SH-SY5Y (cell line): ENCODE measurements around the gene ARHGAP6.

Source experiments
- GATA2 ChIP-seq: IDR thresholded peaks from 2 replicates; pipeline ENCODE4 v1.6.1; 2011; ENCODE audit warnings: mild to moderate bottlenecking, low read depth, low read length
- GATA3 ChIP-seq: IDR thresholded peaks from 2 replicates; pipeline ENCODE4 v1.6.1; 2011; ENCODE audit warnings: low read depth, mild to moderate bottlenecking, low read length, moderate library complexity

Gene ARHGAP6

GRCh38 chrX:11567528-11568220, 98.0 kb downstream of the ARHGAP6 start:
- TF ChIP-seq GATA2 = no peak
- TF ChIP-seq GATA3 = no peak

GRCh38 chrX:11566789-11567188, 98.9 kb downstream of the ARHGAP6 start:
- TF ChIP-seq GATA3 (no peak), GATA2 (no peak)

DNA sequence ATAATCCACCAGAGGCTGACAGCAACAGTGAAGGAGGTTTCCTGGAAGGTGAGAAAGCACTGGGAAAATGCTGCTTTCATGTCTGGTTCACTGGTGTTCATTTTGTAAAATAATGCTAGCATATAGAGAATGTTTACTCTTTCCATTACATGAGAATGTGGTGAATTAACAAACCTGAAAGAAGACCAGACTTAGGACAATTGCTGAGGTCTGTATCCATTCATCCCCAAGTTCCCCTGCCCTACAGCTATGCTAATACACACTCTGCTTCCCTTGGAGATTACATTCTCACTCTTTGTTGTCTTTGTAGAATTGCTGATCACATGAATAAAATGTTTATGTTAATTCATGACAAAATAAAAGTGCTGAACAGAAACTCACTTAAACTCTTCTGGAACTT, 99.5 kb downstream of the ARHGAP6 start:
- no peak for TF ChIP-seq GATA2
- TF ChIP-seq GATA3 = no peak

DNA sequence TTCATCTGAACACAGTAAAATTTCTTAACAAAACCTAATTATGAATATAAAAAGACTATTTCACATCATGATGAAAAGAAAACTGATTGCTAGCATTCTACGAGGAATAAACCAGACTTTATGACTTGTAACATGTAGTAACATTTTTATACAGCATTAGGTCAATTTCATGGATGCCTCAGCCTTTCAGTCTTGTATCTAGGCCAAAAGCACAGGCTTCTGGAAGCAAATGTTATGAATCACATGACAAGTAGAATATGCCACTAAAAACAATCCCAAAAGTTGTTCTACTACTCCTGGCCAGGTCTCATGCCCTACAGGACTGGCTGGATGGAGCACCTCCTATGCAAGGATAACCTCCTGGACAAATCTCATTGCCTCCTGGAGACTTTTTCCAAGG, 101.2 kb downstream of the ARHGAP6 start:
- TF ChIP-seq GATA3 (no peak), GATA2 (no peak)

DNA sequence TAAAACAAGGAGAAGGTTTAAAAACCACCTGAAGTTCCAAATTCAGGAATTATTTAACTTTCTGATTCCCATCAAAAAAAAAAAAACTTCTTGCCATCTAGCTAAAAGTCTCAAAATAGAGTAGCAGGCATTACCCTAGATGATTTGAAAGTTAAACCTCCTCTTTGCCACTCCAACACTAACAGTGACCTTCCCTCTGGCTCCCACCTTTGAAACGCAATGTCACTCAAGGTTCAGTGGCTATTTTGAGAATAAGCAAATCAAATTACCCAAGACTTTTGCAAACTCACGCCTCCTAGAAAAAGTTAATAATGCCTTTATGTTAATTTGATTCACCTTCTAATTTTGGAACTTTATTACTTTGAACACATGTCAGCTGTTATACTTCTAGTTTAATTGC, 103.2 kb downstream of the ARHGAP6 start:
- TF ChIP-seq GATA2 (no peak), GATA3 (no peak)

GRCh38 chrX:11558972-11559371, 106.7 kb downstream of the ARHGAP6 start:
- TF ChIP-seq GATA2 = no peak
- no peak for TF ChIP-seq GATA3

DNA sequence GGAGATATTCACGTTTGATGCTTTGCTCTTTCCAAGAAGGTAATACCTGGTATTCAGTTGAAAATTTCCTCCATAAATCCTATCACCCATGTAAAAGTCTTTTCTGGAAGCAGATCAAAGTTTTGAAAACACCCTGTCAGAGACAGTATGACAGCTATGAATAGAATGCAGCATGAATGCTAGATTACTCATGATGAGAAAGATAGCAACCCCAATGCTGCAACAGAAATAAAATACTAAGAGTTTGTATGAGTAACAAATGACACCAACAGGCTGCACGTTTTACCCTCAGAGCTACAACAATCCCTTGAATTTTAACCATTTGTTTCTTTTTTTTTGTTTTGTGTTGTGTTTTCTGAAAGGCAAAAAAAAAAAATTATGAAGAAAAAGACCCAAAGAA, 108.6 kb downstream of the ARHGAP6 start:
- TF ChIP-seq GATA3 = no peak
- TF ChIP-seq GATA2 = no peak

GRCh38 chrX:11555759-11556158, 110.0 kb downstream of the ARHGAP6 start:
- TF ChIP-seq GATA2 (no peak), GATA3 (no peak)

- no peak for TF ChIP-seq GATA2
- no peak for TF ChIP-seq GATA3
These were observed 112.1 kb downstream of the ARHGAP6 start for GRCh38 chrX:11553594-11553993.

GRCh38 chrX:11551151-11551550, 114.6 kb downstream of the ARHGAP6 start:
- TF ChIP-seq GATA3 (no peak), GATA2 (no peak)

DNA sequence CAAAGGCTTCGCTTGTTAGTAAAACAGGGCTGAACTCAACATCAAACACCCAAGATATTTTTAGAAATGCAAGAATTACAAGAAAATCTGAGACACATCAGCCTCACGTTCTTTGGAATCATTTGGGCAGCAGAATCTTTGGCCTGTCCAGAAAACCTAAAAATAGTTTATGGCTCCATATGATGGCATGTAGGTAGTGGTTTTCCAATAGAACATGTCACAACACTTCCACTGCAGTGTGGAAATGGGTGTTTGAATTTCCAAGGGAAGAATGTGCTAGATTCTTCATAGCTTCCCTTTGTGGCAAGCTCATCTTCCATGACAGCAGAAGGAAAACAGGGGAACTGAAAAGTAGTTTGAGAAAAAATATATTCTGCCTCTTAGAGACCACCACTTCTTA, 118.8 kb downstream of the ARHGAP6 start:
- no peak for TF ChIP-seq GATA3
- no peak for TF ChIP-seq GATA2

GRCh38 chrX:11543249-11543648, 122.5 kb downstream of the ARHGAP6 start:
- TF ChIP-seq GATA3 (no peak), GATA2 (no peak)

DNA sequence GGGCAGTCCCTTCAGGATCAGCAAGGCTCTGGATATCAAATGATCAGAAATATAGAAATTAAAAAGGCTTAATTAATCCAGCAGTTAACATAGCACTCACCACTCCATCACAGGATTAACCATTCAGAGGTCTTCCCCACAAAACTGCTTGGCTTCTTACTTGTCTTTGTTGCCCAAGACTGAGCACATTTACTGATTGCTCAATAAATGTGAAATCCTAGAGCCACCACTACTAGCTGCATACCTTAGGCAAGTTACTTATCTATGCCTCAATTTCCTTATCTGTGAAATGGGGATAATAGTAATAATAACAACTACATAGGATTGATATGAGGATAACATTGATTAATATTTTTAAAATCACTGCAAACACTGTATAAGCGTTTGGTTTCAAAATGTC, 124.2 kb downstream of the ARHGAP6 start:
- no peak for TF ChIP-seq GATA2
- no peak for TF ChIP-seq GATA3

DNA sequence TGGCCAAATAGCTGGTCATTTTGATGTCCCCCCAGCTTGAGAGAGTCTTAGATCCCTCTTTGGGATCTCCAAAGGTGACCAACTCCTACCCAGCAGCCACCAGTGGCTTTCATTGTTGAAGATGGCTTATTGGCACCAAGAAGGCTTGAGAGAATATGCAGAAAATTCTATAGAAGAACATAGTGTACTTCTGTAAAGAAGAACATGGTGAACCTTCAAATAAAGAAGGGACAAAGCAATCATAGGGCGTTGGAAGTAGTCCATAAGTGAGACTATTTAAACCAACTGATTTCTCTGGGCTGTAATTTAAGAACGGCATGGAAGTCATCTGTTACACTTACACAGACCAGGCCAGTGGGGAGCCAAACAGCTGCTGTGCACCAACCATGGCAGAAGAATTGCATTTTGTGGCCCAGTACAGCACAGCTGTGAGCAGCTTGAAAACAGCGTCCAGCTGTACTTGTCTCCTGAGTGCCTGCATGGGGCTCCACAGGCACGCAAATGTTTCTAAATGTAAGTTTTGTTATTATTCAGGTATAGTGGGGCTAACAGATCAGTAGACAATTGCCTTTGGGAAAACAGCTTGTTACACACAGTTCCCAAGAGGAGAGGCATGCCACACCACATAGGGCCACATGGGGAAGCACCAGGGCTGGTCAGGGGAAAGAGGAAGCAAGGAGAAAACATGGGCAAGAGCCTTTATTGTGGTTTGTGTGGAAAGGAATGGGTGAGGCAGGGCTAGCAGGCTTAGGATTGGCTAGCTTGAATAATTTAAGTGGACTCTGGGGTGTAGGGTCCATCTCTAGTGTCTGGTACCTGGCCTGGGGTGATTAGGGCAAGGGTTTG, 125.0 kb downstream of the ARHGAP6 start:
- TF ChIP-seq GATA3 (no peak), GATA2 (no peak)

GRCh38 chrX:11537141-11537540, 128.6 kb downstream of the ARHGAP6 start:
- TF ChIP-seq GATA3 (no peak), GATA2 (no peak)
